SK-N-MC (cell line): ENCODE results near the gene TM4SF1.

Experiments used
- DNase-seq: peaks from one replicate; pipeline ENCODE4 v3.0.0-alpha.2; 2011; ENCODE audit warnings: low read depth, low spot score
- H3K27ac ChIP-seq: fragments of 200-600 bp; sonication (generic); 2 replicates; pipeline ENCODE4 v1.5.1; 2016; ENCODE audit warnings: mixed run types
- H3K36me3 ChIP-seq: fragments of 200-600 bp; sonication (generic); 2 replicates; pipeline ENCODE4 v1.6.1; 2017; ENCODE audit warnings: antibody characterized with exemption, low read length, mixed read lengths; ENCODE audit not compliant: insufficient read depth
- H3K4me3 ChIP-seq: fragments of 200-600 bp; sonication (generic); 2 replicates; pipeline ENCODE4 v1.5.1; 2016
- H3K9ac ChIP-seq: fragments of 200-600 bp; sonication (generic); 2 replicates; pipeline ENCODE4 v1.8.0; 2017; ENCODE audit warnings: mixed run types, mixed read lengths; ENCODE audit not compliant: insufficient read length
- H3K9me3 ChIP-seq: fragments of 200-600 bp; sonication (generic); 2 replicates; pipeline ENCODE4 v1.6.1; 2017; ENCODE audit warnings: low read depth, mild to moderate bottlenecking, antibody characterized with exemption, low read length, moderate library complexity, mixed read lengths
- EZH2 ChIP-seq: fragments of 200-600 bp; sonication (generic); IDR thresholded peaks from one replicate; pipeline ENCODE4 v1.6.1; 2017; ENCODE audit warnings: antibody characterized with exemption
- FOXP2 ChIP-seq: optimal IDR thresholded peaks from 2 replicates; pipeline ENCODE3; 2011; ENCODE audit warnings: mild to moderate bottlenecking, moderate library complexity; ENCODE audit not compliant: insufficient read depth; ENCODE audit errors: extremely low read length, control extremely low read depth
- POLR2AphosphoS5 ChIP-seq: IDR thresholded peaks from 2 replicates; pipeline ENCODE4 v1.6.1; 2012; ENCODE audit warnings: mild to moderate bottlenecking, low read depth, low read length, borderline replicate concordance

The TM4SF1 gene, protein sequence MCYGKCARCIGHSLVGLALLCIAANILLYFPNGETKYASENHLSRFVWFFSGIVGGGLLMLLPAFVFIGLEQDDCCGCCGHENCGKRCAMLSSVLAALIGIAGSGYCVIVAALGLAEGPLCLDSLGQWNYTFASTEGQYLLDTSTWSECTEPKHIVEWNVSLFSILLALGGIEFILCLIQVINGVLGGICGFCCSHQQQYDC

DNA sequence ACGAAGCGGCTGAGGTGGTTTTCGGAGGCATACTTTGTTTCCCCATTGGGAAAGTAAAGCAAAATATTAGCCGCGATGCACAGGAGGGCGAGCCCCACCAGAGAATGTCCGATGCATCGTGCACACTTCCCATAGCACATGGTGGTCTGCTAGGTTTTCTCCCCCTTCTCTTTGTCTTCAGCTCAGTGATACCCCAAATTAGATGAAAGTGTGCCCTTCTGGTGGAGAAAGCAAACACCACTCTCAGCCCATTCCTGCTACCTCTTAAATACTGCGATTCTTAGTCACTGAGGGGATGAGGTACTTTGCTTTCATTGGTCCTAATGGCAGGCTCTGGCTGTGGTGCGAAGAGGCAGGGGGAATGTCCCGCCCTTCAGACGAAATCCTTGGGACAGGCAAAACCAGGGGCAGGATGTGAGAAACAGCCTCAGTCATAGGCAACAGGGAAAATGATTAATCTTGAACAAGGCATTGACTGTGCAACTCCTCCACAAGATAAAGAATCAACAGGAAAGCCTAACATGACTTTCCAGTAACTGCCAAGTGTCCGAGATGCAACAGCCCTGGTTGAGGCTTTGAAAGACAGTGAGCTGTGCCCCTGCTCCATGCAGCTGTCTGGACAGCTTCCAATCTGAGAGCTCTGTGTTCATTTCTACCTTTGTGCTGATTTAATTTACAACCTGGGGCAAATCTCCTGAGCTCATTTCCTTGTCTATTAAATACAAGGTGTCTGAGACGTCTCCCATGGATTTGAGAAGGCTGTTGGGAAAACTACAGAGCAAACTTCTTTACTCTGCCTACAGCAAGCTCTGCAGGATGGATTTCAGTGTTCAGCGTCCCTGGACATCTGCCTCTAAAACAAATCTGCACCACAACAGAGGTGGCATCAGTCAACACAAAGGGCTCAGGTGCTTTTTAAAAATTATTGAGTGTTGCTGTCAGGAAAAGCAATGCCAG, at the start of gene TM4SF1:
TSS of gene TM4SF1 (minus strand) at position 242 of the 957 bp plus-strand sequence. CDS start at position 140, 102 bp downstream.
- no peak within 1 kb of the TSS for H3K9ac ChIP-seq
- no peak for TF ChIP-seq FOXP2
- no peak for TF ChIP-seq POLR2AphosphoS5
- no peaks in the 10 kb centered on the region for H3K9me3 ChIP-seq
- H3K27ac ChIP-seq = no peak within 1 kb of the TSS
- no peak within 1 kb of the TSS for H3K4me3 ChIP-seq
- DNase-seq = no peak
- no peaks in the 10 kb centered on the region for H3K36me3 ChIP-seq

DNA sequence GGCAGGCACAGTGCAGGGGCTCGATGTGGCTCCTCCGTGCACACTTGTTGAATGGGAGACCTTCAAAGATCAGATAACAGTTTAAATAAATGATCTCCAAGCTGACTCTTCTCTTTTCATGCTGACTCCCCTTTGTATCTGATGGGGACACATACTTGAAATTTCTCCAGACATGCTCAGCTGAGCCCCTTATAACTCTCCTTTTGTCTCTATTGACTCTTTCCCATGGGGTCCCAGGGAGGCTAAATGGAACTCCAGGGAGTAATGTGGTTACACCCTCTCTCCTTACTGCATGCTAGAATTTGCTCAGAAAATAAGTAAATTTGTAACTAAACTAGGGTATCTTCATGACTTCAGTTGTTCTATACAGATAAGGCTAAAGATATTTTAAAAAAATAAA, 48.9 kb upstream of the TM4SF1 start:
- no peaks in the 10 kb centered on the region for H3K36me3 ChIP-seq

DNA sequence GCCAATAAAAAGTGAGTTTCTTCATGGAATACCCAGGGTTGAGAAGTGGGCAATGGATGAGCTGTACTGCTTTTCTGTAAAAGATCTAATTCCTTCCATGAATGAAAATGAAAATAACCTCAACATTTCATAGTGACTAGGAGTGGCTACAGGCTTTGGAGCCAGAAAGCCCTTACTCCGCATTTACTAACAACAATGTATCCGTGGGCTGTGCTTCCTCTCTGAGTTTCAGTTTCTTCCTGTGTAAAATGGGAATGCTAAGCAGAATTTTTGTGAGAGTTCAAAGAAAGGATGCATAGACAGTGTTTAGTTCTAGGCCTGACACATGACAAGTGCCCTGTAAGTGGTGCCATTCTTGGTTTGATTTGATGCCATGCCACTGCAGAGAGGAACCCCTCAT, 47.5 kb upstream of the TM4SF1 start:
- no peaks in the 10 kb centered on the region for H3K36me3 ChIP-seq
- H3K9me3 ChIP-seq = no peaks in the 10 kb centered on the region
- TF ChIP-seq EZH2 (no peak), POLR2AphosphoS5 (no peak), FOXP2 (no peak)
- H3K9ac ChIP-seq = no peak overlapping the region
- no peak overlapping the region for H3K4me3 ChIP-seq
- no peak for DNase-seq
- no peak overlapping the region for H3K27ac ChIP-seq

More for the DNA sequence above, 48.9 kb upstream of the TM4SF1 start:
- Histone ChIP-seq H3K4me3 (no peak overlapping the region), H3K27ac (no peak overlapping the region), H3K9me3 (no peaks in the 10 kb centered on the region), H3K9ac (no peak overlapping the region)
- no peak for DNase-seq
- TF ChIP-seq FOXP2 = no peak
- TF ChIP-seq POLR2AphosphoS5 = no peak
- TF ChIP-seq EZH2 = no peak

DNA sequence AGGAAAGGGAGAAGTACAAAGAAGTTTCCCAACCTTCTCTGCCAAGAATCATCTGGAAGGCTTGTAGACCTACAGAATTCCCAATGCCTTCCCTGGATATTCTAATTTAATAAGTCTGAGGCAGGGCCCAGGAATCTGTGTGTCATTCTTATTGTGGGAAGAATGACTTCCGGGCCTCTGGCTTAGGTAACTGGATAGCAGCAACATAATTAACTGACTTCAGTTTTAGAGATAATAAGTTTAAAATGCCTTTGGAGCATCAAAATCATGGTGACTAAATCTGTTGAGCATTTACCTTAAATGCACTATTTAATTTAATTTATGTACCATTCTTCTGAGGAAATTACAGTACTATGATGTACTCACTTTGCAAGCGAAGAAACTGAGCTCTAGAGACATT, 44.3 kb upstream of the TM4SF1 start:
- no peaks in the 10 kb centered on the region for H3K36me3 ChIP-seq
- no peak for TF ChIP-seq EZH2
- no peak for TF ChIP-seq FOXP2
- TF ChIP-seq POLR2AphosphoS5 = no peak
- H3K9ac ChIP-seq = no peak overlapping the region
- no peak overlapping the region for H3K27ac ChIP-seq
- H3K4me3 ChIP-seq = no peak overlapping the region
- H3K9me3 ChIP-seq = no peaks in the 10 kb centered on the region
- no peak for DNase-seq

DNA sequence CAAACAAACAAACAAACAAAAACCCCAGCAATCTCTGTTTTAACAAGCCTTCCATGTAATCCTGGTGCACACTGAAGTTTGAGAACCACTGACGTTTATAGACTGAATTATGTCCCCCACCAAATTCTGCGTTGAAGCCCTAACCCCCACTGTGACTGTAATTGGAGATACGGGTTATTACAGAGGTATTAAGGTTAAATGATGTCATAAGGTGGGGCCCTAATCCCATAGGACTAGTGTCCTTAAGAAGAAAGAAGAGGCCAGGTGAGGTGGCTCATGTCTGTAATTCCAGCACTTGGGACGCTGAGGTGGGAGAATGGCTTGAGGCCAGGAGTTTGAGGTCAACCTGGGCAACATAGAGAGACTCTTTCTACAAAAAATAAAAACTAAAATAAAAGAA, 42.4 kb upstream of the TM4SF1 start:
- no peak overlapping the region for H3K9ac ChIP-seq
- no peaks in the 10 kb centered on the region for H3K9me3 ChIP-seq
- H3K4me3 ChIP-seq = no peak overlapping the region
- no peak for TF ChIP-seq POLR2AphosphoS5
- no peak for TF ChIP-seq FOXP2
- TF ChIP-seq EZH2 = no peak
- H3K36me3 ChIP-seq = no peaks in the 10 kb centered on the region
- DNase-seq = no peak
- no peak overlapping the region for H3K27ac ChIP-seq

DNA sequence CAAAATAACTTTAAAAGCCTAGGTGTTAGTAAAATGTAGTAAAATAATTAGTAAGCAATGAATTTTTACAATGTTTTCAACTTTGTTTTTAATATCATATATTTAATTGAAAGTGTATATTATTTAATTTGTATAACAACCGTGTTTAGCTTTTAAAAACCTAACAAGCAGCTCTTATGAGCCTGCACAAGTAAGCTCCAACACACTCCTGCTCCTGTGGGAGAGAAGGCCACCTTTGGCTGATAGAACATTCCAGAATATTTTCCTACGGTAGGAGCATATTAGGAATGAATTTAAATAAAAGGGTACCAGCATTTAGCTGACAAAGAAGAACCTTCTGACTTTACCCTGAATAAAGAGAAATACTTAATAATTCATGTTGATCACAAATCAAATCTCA, 40.3 kb upstream of the TM4SF1 start:
- Histone ChIP-seq H3K36me3 (no peaks in the 10 kb centered on the region), H3K9me3 (no peaks in the 10 kb centered on the region), H3K27ac (no peak overlapping the region), H3K9ac (no peak overlapping the region), H3K4me3 (no peak overlapping the region)
- no peak for TF ChIP-seq EZH2
- TF ChIP-seq FOXP2 = no peak
- TF ChIP-seq POLR2AphosphoS5 = no peak
- DNase-seq = no peak

DNA sequence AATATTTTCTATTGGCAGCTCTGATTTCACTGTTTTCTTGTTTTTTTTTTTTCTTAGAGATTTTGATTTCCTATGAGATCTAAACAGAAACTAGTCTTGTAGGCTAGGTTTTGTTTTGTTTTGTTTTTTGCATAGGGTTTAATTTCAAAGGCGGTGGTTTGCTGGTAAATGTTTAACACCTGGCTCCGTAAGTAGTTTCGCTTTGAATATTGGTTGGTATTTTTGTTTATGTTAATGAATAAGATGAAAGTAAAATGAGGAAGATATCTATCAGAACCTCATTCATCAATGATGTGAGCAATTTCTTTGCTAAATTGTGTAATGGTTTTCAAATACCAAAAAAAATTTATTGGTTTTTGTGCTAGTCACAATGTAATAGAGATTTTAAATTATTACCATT, 39.7 kb upstream of the TM4SF1 start:
- H3K36me3 ChIP-seq = no peaks in the 10 kb centered on the region
- H3K9ac ChIP-seq = no peak overlapping the region
- no peak overlapping the region for H3K27ac ChIP-seq
- TF ChIP-seq FOXP2 (no peak), EZH2 (no peak), POLR2AphosphoS5 (no peak)
- no peak overlapping the region for H3K4me3 ChIP-seq
- H3K9me3 ChIP-seq = no peaks in the 10 kb centered on the region
- DNase-seq = no peak

DNA sequence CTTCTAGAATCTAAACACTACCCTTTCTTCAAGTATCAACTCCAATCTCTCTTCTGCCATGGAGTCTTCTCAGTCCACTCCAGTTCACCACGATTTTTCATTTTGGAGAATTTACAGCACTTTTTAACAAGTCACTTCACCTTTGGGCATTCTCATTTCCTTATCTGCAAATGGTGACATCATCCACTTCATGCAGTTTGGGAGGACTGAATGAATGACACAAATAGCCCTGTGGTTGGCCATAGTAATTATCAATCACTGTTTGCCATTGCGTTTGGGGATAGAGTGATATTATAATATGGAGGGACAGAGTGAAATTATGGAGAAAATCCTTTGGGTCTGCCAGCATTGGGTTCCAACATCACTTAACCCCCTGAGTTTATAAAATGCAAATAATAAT, 38.0 kb upstream of the TM4SF1 start:
- H3K9me3 ChIP-seq = no peaks in the 10 kb centered on the region
- no peaks in the 10 kb centered on the region for H3K36me3 ChIP-seq
- no peak for DNase-seq
- H3K27ac ChIP-seq = no peak overlapping the region
- TF ChIP-seq POLR2AphosphoS5 = no peak
- no peak for TF ChIP-seq EZH2
- TF ChIP-seq FOXP2 = no peak
- H3K9ac ChIP-seq = no peak overlapping the region
- H3K4me3 ChIP-seq = no peak overlapping the region
